GM18520 (cell line): ENCODE results near the gene SYNJ2.
"Not testable (repeated sequence)": the region's sequence is repeated elsewhere in the genome, so short reads cannot be mapped to it uniquely, and the experiment has no call there.

Experiments
- ATAC-seq: cut with Tn5 transposase; IDR thresholded peaks from one replicate; pipeline ENCODE4 v1.9.1; 2021; ENCODE audit not compliant: unreplicated experiment

SYNJ2 gene

GRCh38 chr6:157954150-157955117, 27.2 kb upstream of the SYNJ2 start:
- ATAC-seq, result no peak

DNA sequence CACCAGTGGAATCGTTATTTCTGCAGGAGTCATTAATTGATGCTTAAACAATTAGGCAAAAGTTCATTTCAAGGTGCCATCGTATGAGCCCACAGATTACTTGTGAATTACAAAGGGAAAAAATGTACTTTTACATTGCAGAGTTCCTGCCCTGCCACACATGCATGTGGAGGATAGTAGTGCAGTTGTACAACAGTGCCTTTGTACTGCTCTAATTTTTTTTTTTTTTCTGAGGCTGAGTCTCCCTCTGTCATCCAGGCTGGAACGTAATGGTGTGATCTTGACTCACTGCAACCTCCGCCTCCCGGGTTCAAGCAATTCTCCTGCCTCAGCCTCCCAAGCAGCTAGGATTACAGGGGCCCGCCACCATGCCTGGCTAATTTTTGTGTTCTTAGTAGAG, 26.0 kb upstream of the SYNJ2 start:
- ATAC-seq, result no peak

- no peak for ATAC-seq
Measured at GRCh38 chr6:157956171-157956730, 25.4 kb upstream of the SYNJ2 start.

DNA sequence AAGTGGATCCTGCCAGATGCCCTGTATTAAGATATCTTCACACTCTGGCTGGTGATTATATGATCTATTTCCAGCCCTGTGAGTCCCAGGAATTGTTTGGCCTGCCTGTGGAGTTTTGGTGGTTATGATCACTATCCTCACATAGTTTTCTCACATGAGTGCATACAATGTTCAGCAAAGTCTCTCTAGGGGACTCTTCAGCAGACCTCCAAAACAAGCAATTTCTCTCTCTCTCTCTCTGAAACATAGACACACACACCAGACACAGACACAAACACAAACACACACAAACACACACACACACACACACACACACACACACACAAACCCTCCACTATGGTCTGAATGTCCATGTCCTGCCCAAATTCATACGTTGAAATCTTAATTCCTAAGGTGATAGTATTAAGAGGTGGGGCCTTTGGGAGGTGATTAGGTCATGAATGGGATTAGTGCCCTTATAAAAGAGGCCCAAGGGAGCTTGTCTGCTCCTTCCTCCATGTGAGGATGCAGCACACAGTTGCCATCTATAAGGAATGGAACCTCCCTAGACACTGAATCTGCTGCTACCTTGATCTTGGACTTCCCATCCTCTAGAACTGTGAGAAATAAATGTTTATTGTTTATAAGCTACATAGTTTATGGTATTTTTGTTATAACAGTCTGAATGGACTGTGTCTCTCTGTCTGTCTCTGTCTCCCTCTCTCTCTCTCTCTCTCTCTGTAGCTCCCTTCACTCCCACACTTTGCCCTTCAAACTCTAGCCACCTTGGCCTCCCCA, 22.0 kb upstream of the SYNJ2 start:
- ATAC-seq, result no peak

GRCh38 chr6:157961153-157961831, 20.4 kb upstream of the SYNJ2 start:
- no peak for ATAC-seq

- no peak for ATAC-seq
Measured at GRCh38 chr6:157961832-157962575, 19.7 kb upstream of the SYNJ2 start.

DNA sequence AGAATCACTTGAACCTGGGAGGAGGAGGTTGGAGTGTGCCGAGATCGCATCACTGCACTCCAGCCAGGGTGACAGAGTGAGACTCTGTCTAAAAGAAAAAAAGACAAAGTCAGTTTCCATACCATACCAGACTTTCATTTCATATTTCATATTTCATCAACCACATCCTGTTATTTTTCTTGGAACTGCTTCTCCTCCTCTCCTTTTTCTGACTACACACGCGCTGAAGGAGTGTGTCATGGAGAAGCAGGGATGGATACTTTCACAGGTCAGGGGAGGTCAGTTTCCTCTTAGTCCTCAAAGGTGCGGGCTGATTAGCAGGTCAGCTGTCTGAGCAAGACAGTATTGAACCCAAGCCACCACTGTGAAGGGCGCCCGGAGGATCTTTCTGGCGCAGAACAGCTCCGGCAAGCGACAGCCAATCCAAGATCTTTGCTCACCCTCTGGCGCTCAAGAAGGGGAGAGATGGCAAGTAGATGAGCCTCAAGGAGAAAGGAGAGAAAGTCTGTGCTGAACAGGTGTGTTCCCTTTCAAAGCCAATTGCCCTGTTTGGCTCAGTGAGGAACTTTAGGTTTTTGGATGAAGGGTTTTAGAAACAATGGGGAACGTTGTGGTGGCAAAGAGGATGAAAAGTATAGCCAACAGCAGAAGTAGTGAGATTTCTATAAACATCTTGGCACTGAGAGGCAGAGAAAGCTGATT, 18.9 kb upstream of the SYNJ2 start:
- no peak for ATAC-seq

DNA sequence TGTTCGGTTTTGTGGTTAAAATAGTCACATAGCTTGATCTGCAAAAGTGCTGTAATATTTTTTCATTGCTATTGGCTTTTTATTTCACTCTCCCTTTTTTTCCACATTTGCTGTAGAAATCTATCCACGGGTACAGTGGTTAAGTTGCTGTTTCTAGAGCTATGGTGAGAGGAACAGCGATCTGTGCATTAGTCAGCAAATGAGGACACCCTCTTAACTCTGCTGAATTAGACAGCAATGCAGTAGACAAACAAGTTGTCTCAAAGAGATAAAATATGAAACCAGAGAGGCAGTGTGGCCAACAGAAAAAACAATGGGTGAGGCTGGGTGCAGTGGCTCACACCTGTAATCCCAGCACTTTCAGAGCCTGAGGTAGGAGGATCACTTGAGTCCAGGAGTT, 17.6 kb upstream of the SYNJ2 start:
- ATAC-seq, result no peak

GRCh38 chr6:157965387-157965786, 16.3 kb upstream of the SYNJ2 start:
- no peak for ATAC-seq

DNA sequence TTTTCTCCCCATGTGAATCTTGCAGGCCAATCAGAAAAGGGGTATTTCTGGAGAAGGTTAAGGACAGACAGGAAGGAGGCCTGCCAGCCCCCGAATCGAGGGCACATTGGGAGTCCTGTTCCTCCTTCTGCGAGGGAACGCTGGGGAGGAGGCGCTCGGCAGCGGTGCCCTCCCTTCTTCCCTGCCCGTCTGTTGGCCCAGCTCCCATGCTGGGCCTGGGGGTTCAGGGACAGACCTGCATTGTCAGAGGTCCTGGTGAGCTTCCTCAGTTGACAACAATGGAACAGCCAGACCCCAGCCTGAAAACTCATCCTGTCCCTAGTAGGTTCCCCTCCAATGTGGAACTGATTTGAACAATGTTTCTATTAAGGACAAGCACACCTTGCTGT, 15.1 kb upstream of the SYNJ2 start:
- ATAC-seq, result no peak

DNA sequence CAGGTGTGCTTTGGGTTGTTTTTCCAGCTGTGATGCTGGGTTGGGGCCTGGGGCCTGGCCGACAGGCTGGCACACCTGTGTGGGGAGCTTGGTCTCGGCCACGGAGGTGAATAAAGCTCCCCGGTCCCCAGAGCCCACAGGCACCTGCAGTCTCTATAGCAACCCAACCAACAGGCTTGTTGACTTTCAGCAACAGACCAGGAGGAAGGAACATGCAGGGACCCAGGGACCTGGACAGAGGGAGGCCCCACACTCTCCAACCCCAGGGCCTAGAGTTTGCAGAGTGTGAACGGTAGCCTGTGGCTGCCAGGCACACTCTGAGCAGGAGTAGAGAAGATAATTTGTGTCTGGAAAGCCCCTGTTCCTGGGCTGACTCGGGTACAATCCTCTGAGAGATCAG, 14.6 kb upstream of the SYNJ2 start:
- ATAC-seq, result no peak

GRCh38 chr6:157967486-157967885, 14.2 kb upstream of the SYNJ2 start:
- no peak for ATAC-seq

- not testable (repeated sequence) for ATAC-seq
Measured at GRCh38 chr6:157972177-157972576, 9.5 kb upstream of the SYNJ2 start.

DNA sequence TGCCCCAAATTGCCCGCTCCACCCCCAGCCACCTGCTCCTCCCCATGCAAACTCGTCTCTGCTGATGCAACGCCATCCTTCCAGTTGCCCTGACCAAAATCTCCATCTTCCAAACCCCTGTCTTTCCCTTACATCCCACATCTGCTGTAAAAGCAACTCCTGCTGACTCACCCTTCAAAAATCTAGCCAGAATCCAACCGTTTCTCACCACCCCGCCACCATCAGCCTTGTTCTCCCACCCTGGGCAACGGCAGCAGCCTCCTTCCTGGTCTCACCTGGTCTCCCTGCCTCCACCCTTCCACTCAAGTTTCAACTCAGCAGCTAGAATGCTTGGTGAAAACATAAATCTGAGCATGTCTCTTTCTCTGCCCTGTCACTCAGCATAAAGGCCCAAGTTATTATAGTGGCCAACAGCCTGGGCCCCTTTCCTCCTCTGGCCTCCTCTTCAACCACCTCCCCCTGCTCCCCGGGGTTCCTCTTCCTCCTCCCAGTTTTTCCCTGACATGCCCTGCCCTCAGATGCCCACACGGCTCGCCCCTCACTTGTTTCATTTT, 7.2 kb upstream of the SYNJ2 start:
- ATAC-seq, result no peak

DNA sequence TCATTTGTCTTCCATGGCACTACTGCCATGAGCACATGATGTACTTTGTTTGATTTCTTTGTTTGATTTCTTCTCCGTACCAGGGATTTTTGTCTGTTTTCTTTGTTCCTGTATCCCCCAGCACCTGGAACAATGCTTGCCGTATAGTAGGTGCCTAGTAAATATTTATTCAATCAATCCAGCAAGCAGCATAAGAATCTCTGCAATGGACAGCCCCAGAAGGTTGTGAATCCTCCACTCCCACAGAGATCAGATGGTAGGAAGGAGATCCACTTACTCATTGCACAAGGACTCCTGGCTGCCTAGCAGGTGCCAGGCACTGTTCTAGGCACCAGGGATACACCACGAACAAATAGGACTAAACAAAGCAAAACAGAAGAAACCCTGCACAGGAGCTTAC, 6.7 kb upstream of the SYNJ2 start:
- ATAC-seq, result no peak

DNA sequence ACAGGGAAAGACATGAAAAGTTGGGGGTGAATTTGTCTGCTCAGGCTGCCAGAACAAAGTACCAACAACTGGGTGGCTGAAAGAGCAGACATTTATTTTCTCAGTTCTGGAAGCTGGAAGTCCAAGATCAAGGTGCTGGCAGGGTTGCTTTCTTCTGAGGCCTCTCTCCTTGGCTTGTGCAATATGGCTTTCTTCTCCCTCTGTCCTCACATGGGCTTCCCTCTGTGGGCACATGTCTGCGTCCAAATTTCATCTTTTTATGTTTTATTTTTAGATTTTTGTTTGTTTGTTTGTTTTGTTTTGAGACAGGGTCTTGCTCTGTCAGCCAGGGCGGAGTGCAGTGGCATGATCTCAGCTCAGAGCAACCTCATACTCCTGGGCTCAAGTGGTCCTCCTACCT, 6.2 kb upstream of the SYNJ2 start:
- no peak for ATAC-seq

DNA sequence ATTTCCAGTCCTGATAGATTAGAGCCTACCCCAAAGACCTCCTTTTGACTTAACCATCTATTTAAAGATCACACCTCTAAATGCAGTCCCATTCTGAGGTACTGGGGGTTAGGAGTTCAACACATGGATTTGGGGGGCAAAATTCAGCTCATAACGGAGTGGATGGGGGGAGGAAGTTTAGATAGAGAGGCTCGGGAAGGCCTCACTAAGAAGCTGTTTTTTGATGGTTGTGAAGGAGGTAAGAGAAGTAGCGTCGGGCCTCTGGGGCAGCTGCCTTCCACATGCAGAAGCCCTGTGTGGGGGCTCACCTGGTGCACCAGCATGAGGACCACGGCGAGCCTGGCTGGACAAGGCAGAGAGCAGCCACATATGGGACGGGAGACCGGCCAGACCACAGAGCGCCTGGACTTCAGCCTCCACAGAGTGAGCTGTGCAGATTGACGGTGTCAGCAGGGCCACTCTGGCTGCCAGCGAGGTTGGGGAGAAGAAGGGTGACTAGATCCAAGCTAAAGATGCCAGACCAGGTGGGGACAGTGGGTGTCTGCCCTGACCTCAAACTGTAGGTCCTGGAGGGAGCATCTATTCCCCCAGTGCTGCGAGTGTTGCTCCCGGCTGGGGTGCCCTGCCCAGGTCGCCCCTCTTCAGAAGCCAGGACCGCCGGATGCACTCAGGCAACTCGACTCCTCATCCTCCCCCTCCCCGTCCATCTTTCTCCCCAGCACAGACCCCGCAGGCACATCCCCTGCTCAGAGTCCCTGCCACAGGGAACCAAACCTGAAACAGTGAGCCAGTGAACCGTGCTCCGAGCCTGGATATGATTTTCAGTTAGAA, 5.1 kb upstream of the SYNJ2 start:
- no peak for ATAC-seq

DNA sequence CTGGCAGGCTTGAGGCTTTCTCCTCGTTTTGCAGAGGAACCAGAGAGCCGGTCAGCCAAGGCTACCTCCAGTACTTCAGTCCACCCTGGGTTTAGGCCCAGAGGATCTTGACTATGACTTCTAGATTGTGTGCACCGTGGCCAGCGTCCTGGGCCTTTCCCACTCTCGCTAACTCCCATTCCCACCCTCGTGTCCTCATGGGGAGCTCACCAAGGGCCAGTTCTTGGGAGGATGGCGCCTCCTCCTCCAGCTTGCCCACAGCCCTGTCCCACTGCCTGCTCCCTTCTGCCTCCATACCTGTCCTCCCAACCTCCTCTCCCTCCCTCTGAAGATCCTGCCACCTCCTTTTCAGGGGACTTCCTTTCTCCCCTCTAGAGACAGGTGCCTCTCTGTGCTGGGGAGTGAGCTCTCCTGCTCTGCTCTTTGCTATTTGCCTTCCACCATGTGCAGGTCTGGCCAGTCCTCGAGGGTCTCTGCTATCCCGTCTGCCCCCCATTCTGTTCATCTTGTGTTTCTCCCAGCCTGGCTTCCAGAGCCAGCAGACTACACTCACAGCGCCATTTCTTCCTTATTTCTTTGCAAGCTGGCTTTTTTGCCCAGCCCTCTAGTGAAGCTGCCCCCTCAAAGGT, 4.4 kb upstream of the SYNJ2 start:
- no peak for ATAC-seq
